B cell (primary cell): ENCODE results near the gene ACAP3. TPM values are rescaled to one million over a fixed set of nuclear protein-coding genes. Genes with fewer than 3 reads are reported as not detected.

Experiments used
- ATAC-seq: fragments of 200-7000 bp; cut with Tn5 transposase; one replicate; pipeline ENCODE4 v1.10.0; 2021; ENCODE audit warnings: low read depth, mild to moderate bottlenecking, moderate number of reproducible peaks, moderate library complexity
- CTCF ChIA-PET: fragments of 350-600 bp; sonication (Branson Sonifier 250); formaldehyde crosslinking; loops from one replicate; lab custom pipeline; 2021; ENCODE audit warnings: antibody characterized with exemption, inconsistent platforms; lab: Charles Lee
- POLR2A ChIA-PET: fragments of 350-600 bp; sonication (Branson Sonifier 250); formaldehyde crosslinking; loops from one replicate; lab custom pipeline; 2021; ENCODE audit warnings: antibody characterized with exemption; lab: Charles Lee
- DNase-seq: peaks from one replicate; pipeline ENCODE4 v3.0.0; 2013
- H2AFZ ChIP-seq: 2 replicates; pipeline ENCODE4 v1.6.1; 2012; ENCODE audit warnings: mild to moderate bottlenecking, low read depth, low read length; ENCODE audit not compliant: insufficient read depth, poor library complexity, severe bottlenecking
- H3K27ac ChIP-seq, 2 donors: 1 replicate in 1 of 2; 2 replicates in 1 of 2; pipeline ENCODE4 v1.5.1; 2012 to 2013; ENCODE audit warnings: low read length in 2 of 2, mild to moderate bottlenecking in 2 of 2, moderate library complexity in 1 of 2
- H3K27me3 ChIP-seq, 4 experiments: fragments of 200-600 bp in 1 of 4; sonication (generic) in 1 of 4; replicated peaks in 1 of 4; 1 replicate in 2 of 4; 2 replicates in 2 of 4; pipeline versions ENCODE4 v1.6.1 to v1.7.0; 2013 to 2016; ENCODE audit warnings: low read length in 3 of 4, mild to moderate bottlenecking in 2 of 4, mixed read lengths in 1 of 4, moderate library complexity in 1 of 4; ENCODE audit not compliant: insufficient read depth in 4 of 4, control insufficient read depth in 3 of 4; ENCODE audit errors: control extremely low read depth in 1 of 4
- H3K36me3 ChIP-seq, 2 experiments: replicated peaks in 1 of 2; 1 replicate in 1 of 2; 2 replicates in 1 of 2; pipeline versions ENCODE4 v1.6.1 to v1.7.1; 2013; ENCODE audit warnings: low read length in 1 of 2; ENCODE audit not compliant: insufficient read depth in 2 of 2, control insufficient read depth in 1 of 2; ENCODE audit errors: control extremely low read depth in 1 of 2, extremely low read depth in 1 of 2
- H3K4me1 ChIP-seq, 2 donors: fragments of 200-600 bp in 1 of 2; sonication (generic) in 1 of 2; 1 replicate in 1 of 2; 2 replicates in 1 of 2; pipeline versions ENCODE4 v1.5.1 to v1.6.1; 2013 to 2017; ENCODE audit warnings: low read length in 2 of 2; ENCODE audit not compliant: control insufficient read depth in 2 of 2, insufficient read depth in 2 of 2
- H3K4me2 ChIP-seq: replicated peaks from 2 replicates; pipeline ENCODE3; 2012; ENCODE audit warnings: mild to moderate bottlenecking, low read depth, low read length; ENCODE audit not compliant: poor library complexity, severe bottlenecking
- H3K4me3 ChIP-seq, 5 experiments: fragments of 200-600 bp in 1 of 5; sonication (generic) in 1 of 5; 1 replicate in 3 of 5; 2 replicates in 2 of 5; pipeline versions ENCODE4 v1.5.1 to v1.7.0; 2011 to 2016; ENCODE audit warnings: low read length in 4 of 5, mild to moderate bottlenecking in 4 of 5, low read depth in 2 of 5, control low read depth in 1 of 5, moderate library complexity in 1 of 5; ENCODE audit not compliant: insufficient read depth in 1 of 5; ENCODE audit errors: control extremely low read depth in 1 of 5, extremely low read depth in 1 of 5
- H3K79me2 ChIP-seq: fragments of 200-600 bp; sonication (generic); one replicate; pipeline ENCODE4 v1.6.0; 2016; ENCODE audit warnings: low read length; ENCODE audit not compliant: control insufficient read depth, insufficient read depth
- H3K9ac ChIP-seq: fragments of 200-600 bp; sonication (generic); 2 replicates; pipeline ENCODE4 v1.6.1; 2017; ENCODE audit warnings: mild to moderate bottlenecking, low read length, moderate library complexity
- H3K9me3 ChIP-seq, 3 donors: one replicate each; pipeline versions ENCODE4 v1.6.1 to v1.7.1; 2013; ENCODE audit warnings: low read length in 2 of 3; ENCODE audit not compliant: control insufficient read depth in 2 of 3, insufficient read depth in 1 of 3; ENCODE audit errors: control extremely low read depth in 1 of 3
- H4K20me1 ChIP-seq: 2 replicates; pipeline ENCODE4 v1.6.0; 2012; ENCODE audit warnings: mild to moderate bottlenecking, low read length; ENCODE audit not compliant: insufficient read depth, control insufficient read depth, poor library complexity, severe bottlenecking
- H3K27ac Mint-ChIP-seq: one replicate; pipeline ENCODE4 v1.8.0; 2021; ENCODE audit warnings: mixed read lengths
- H3K27me3 Mint-ChIP-seq: one replicate; pipeline ENCODE4 v1.8.0; 2021; ENCODE audit warnings: mixed read lengths
- H3K4me1 Mint-ChIP-seq: one replicate; pipeline ENCODE4 v1.8.0; 2021; ENCODE audit warnings: mixed read lengths
- H3K4me3 Mint-ChIP-seq: one replicate; pipeline ENCODE4 v1.8.0; 2021; ENCODE audit warnings: mixed read lengths
- H3K9me3 Mint-ChIP-seq: one replicate; pipeline ENCODE4 v1.8.0; 2022; ENCODE audit warnings: mixed read lengths; ENCODE audit not compliant: insufficient read depth
- EZH2 ChIP-seq: IDR thresholded peaks from 2 replicates; pipeline ENCODE4 v1.6.1; 2012; ENCODE audit warnings: borderline replicate concordance, low read depth, mild to moderate bottlenecking, moderate library complexity, low read length; ENCODE audit not compliant: insufficient read depth, poor library complexity, severe bottlenecking
- WGBS: methylation state at CpG from one replicate; pipeline ENCODE4 v1.1.5; 2013; ENCODE audit warnings: missing lambda C conversion rate; ENCODE audit not compliant: insufficient coverage; 5-methylcytosine and 5-hydroxymethylcytosine counted together
- intact Hi-C: fragments of 100-400 bp; cut with micrococcal nuclease; formaldehyde crosslinking; loops from one replicate; pipeline ENCODE4 v1.10.0; 2022
- polyA plus RNA-seq: library from polyadenylated mRNA; depleted of rRNA; stranded (reverse); fragments of >200 nt; gene quantifications from 2 replicates; pipeline ENCODE4 v1.2.3, GENCODE V29; 2012
- total RNA-seq, 2 donors: library from RNA; stranded (reverse); fragments of 120-200 nt in 1 of 2; gene quantifications; 1 replicate in 1 of 2; 2 replicates in 1 of 2; pipeline versions ENCODE4 v1.2.3 to v1.2.4, GENCODE V29; 2013 to 2022
- TF ChIP-seq, protein P1 (sequence below): fragments of 200-600 bp; IDR thresholded peaks from one replicate; pipeline ENCODE4 v1.8.0; 2022; ENCODE audit warnings: antibody characterized with exemption, mild to moderate bottlenecking

Gene ACAP3
- total and polyA plus RNA-seq, 2 donors (not counting 1 experiment from before 2014, with no cell fraction given): 40.7 to 124 TPM

DNA sequence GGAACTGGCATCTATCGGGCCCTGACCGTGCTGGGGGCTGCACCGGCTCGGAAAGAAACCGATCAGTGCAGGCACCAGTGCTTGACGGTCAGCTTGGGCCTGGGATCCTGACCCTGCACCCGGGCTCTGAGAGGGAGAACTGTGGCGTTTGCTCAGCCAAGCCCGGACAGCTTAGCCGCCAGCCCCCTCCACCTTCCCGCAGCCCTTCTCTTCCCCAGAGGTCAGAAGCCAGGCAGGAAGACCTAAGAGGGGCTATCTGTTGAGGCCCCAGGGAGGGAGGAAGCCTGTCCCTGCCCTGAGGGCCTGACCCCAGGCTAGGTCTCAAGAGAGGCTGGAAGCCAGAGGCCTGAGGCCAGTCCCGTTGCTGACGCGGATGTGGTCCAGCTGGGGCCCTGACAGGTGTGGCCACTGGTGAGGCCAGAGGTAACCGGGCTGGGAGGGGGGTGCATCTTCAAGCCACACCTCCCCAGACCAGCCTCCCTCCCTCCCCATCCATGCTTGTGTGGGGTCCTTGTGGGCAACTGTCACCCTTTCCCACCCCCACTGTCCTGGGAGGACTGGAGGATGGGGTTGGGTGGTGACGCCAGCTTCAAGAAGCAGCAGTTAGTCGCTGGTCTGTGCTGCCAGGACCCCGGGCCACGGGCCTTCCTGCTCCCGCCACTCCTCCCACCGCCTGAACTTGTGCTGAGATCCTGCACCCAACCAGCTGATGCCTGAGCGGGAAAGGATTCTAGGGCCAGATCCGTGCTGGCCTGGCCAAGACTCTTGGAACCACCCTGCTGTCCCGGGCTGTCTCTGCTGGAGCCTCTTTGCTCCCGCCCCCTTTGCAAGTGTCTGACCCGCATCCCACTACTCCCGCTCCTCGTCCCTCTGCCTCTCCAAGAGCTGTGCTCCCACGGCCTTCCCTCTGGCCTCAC, 44.0 kb upstream of the ACAP3 start:
- TF ChIP-seq EZH2: no peak
- TF ChIP-seq, protein P1, sequence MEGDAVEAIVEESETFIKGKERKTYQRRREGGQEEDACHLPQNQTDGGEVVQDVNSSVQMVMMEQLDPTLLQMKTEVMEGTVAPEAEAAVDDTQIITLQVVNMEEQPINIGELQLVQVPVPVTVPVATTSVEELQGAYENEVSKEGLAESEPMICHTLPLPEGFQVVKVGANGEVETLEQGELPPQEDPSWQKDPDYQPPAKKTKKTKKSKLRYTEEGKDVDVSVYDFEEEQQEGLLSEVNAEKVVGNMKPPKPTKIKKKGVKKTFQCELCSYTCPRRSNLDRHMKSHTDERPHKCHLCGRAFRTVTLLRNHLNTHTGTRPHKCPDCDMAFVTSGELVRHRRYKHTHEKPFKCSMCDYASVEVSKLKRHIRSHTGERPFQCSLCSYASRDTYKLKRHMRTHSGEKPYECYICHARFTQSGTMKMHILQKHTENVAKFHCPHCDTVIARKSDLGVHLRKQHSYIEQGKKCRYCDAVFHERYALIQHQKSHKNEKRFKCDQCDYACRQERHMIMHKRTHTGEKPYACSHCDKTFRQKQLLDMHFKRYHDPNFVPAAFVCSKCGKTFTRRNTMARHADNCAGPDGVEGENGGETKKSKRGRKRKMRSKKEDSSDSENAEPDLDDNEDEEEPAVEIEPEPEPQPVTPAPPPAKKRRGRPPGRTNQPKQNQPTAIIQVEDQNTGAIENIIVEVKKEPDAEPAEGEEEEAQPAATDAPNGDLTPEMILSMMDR: no peak
- ATAC-seq (no peak), DNase-seq (no peak)
- no peak overlapping the region for H3K27ac ChIP-seq
- peaks cover 31 to 44% of the 10 kb centered on the region in 2 donors for H3K4me1 ChIP-seq
- H3K4me2 ChIP-seq: no peak overlapping the region
- Mint-ChIP-seq H3K4me3 (peak overlapping the region; percentile 79), H3K27me3 (peaks cover 13% of the 10 kb centered on the region), H3K9me3 (no peaks in the 10 kb centered on the region), H3K4me1 (peaks cover 31% of the 10 kb centered on the region), H3K27ac (peak overlapping the region; percentile 61)
- no peaks in the 10 kb centered on the region for H3K36me3 ChIP-seq
- H3K4me3 ChIP-seq: no peak overlapping the region
- H3K9me3 ChIP-seq: peaks cover 0 to 7% (median 0%) of the 10 kb centered on the region in 3 donors
- ChIA-PET POLR2A (no interaction called here), CTCF (interaction anchor here (2.4 kb wide), 1 partner anchor 19 kb away, joined by 8 read pairs; no protein-coding TSS in a partner anchor)
- peaks cover 15% of the 10 kb centered on the region for H4K20me1 ChIP-seq
- WGBS: 90% methylated on average over 28 of the region's 29 CpGs
- H3K27me3 ChIP-seq: peaks cover 0 to 36% (median 12%) of the 10 kb centered on the region in 4 experiments
- no peak overlapping the region for H3K9ac ChIP-seq
- H3K79me2 ChIP-seq: peaks cover 17% of the 10 kb centered on the region
- H2AFZ ChIP-seq: no peak overlapping the region
- intact Hi-C loops: no loop called here
